ENCODE measurements around the gene SGK1. TPM values are rescaled to one million over a fixed set of nuclear protein-coding genes. Genes with fewer than 3 reads are reported as not detected.
"Not testable (repeated sequence)": the region's sequence is repeated elsewhere in the genome, so short reads cannot be mapped to it uniquely, and the experiment has no call there.

The SGK1 gene
- total RNA-seq, 1 donor from 2014 or later, result 153 TPM

DNA sequence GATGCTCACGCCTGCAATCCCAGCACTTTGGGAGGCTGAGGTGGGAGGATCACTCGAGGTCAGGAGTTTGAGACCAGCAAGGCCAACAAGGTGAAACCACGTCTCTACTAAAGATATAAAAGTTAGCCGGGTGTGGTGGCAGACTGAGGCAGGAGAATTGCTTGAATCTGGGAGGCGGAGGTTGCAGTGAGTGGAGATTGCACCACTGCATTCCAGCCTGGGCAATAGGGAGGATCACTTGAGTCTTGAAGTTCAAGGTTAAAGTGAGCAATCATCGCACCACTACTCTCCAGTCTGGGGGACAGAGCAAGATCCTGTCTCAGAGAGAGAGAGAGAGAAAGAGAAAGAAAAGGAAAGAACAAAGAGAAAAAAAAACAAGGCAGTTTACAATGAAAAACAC lies 13.5 kb downstream of the SGK1 start:
- not testable (repeated sequence) for DNase-seq (ENCODE audit: low read depth in 2 of 2)

- DNase-seq (ENCODE audit: low read depth in 2 of 2), result no peak
Measured at GRCh38 chr6:134303891-134304290, 14.0 kb downstream of the SGK1 start.

- peak; percentile 82 to 91 for DNase-seq (ENCODE audit: low read depth in 2 of 2)
Measured at GRCh38 chr6:134299236-134299635, 18.7 kb downstream of the SGK1 start.

- no peak for DNase-seq (ENCODE audit: low read depth in 2 of 2)
Measured at GRCh38 chr6:134296762-134297161, 21.1 kb downstream of the SGK1 start.

GRCh38 chr6:134295953-134296553 lies 21.9 kb downstream of the SGK1 start:
- peak; percentile 62 to 94 for DNase-seq (ENCODE audit: low read depth in 2 of 2)

GRCh38 chr6:134293659-134294161 lies 24.2 kb downstream of the SGK1 start:
- DNase-seq (ENCODE audit: low read depth in 2 of 2), result no peak

DNA sequence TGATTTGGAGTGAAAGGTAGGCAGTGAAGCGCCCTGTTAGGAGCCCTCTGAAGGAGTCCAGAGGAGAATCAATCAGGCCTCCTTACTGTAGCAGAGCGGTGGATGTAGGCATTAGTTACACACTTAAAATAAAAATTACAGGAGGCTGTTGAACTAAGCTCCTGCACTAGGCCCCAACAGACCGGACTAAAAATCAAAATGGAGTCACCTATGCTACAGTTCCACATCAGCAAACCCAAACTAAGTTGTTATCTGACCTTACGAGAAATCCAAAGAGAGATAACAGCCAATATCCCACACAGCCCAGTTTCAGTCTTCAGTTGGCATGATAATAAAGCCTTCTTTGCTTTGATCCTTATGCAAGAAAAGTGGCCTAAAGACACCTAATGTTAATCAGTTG lies 26.8 kb downstream of the SGK1 start:
- DNase-seq (ENCODE audit: low read depth in 2 of 2), result no peak

DNA sequence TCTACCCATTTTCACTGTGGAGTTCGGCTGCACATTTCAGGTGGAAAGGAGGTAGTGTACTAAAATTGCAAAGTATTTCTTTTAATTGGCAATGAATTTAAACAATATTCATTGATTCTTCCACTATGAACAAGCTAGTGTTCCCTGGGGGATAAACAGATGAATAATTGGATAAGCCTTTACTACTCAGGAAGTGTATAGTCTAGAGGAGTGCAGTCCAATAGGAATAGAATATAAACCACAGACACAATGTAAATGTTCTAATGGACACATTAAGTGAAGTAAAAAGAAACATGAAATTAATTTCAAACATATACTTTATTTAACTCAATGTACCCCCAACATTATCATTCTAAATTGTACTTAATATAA lies 28.7 kb downstream of the SGK1 start:
- DNase-seq (ENCODE audit: low read depth in 2 of 2), result no peak

- peak; percentile 83 to 85 for DNase-seq (ENCODE audit: low read depth in 2 of 2)
Measured at GRCh38 chr6:134288538-134289203, 29.2 kb downstream of the SGK1 start.

- peak in 1 of 2 donors; percentile 60 for DNase-seq (ENCODE audit: low read depth in 2 of 2)
Measured at GRCh38 chr6:134287859-134288537, 29.9 kb downstream of the SGK1 start.

DNA sequence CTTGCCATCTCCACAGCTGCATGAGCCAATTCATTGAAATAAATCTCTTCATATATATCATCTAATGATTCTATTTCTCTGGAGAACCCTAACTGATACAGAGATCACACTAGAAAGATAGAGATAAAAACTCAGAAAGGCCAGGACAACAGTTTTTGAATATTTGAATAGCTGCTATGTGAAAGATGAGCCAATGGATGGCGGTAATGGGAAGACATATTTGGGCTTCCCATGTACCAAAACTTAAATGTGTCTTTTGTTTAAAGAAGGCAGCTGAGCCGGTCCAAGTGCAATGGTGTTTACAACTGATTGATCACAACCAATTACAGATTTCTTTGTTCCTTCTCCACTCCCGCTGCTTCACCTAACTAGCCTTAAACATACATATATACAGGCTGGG lies 35.1 kb downstream of the SGK1 start:
- DNase-seq (ENCODE audit: low read depth in 2 of 2), result no peak

DNA sequence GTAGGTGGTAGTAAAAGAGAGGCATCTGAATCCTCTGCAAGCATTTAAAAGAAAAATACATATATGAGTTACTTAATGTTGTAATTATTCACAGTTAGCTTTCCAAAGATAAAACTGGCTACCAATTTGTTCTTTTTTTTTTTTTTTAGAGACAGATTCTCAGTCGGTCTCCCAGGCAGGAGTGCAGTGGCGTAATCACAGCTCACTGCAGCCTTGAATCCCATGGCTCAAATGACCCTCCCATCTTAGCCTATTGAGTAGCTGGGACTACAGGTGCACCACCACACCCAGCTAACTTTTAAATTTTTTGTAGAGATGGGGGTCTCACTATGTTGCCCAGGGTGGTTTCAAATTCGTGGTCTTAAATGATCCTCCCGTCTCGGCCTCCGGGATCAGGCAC lies 36.5 kb downstream of the SGK1 start:
- no peak for DNase-seq (ENCODE audit: low read depth in 2 of 2)

DNA sequence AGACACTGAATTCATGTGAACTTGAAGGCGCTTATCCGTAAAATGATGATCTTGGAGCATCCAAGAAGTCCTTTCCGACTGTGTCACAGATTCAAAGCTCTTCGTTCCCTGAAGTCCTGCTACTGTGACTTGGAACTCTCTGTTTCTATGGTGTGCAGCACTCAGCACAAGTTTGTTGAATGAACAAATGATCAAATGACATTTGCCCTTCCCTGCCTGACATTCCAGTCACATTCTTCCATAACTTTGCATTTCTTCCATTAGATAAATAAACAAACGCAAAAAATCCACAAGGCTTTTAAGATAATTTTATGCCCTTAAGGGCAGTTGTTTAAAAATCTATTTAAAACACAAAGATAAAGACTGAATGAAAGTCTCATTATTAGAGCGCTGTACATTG lies 39.9 kb downstream of the SGK1 start:
- no peak for DNase-seq (ENCODE audit: low read depth in 2 of 2)

GRCh38 chr6:134276891-134277377 lies 41.0 kb downstream of the SGK1 start:
- DNase-seq (ENCODE audit: low read depth in 2 of 2), result not testable (repeated sequence)

GRCh38 chr6:134272374-134272773 lies 45.5 kb downstream of the SGK1 start:
- DNase-seq (ENCODE audit: low read depth in 2 of 2), result no peak

DNA sequence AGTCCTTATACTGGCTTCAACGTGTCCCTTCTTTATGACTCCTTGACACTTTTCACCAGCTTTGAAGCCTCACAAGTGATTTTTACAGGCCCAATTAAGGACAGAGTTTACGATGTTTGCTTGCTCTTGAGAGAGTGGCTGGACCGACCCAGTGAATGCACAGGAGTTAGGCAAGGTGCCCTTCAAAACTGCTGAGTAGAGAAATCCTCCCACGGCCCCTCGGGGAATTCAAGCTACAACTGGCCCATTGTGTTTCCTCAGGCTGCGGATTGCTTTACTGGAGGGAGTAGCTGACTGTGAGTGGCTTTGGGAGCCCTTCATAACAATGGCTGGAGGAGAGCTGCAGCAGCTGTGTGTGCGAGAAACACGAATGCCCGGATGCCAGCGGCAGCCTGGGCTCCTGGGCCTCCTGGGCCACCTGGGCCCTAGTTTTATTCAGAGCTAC lies 50.0 kb downstream of the SGK1 start:
- no peak for DNase-seq (ENCODE audit: low read depth in 2 of 2)

DNA sequence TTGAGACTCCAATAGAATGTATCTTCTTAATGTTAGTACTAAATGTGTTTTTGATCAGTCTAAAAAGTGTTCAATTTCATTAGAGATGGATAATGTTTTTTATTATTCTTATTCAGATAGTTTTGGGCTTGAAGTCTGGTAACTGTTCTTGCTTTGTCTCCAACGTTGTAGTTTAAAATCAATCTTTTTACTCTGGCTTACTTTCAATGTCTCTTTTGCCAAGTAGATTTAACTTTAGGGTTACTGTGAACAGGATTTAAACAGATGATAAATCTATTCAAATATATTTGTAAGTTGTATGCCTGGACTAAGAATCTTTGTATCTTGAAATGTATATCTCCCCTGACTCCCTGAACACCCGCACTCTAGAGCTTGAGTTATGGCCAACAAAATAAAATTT lies 51.1 kb downstream of the SGK1 start:
- DNase-seq (ENCODE audit: low read depth in 2 of 2), result no peak

- DNase-seq (ENCODE audit: low read depth in 2 of 2), result no peak
Measured at GRCh38 chr6:134261766-134262165, 56.1 kb downstream of the SGK1 start.

DNA sequence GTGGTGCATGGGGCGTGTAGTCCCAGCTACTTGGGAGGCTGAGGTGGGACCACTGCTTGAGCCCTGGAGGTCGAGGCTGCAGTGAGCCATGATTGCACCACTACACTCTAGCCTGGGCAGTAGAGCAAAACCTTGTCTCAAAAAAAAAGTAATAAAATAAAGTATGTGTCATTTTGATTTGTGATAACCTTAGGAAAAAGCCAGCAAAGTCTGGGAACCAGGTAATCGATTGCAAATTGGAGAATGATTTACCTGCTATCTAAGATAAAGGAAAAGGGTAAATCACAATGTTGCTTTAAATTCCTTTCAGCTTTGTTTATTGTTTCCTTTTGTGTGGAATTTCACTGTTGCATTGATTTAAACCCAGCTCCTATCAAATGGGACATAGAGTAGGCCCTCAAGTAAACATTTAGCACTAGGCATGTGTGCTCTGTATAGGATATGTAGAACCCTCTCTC lies 59.0 kb downstream of the SGK1 start:
- DNase-seq (ENCODE audit: low read depth in 2 of 2), result no peak

DNA sequence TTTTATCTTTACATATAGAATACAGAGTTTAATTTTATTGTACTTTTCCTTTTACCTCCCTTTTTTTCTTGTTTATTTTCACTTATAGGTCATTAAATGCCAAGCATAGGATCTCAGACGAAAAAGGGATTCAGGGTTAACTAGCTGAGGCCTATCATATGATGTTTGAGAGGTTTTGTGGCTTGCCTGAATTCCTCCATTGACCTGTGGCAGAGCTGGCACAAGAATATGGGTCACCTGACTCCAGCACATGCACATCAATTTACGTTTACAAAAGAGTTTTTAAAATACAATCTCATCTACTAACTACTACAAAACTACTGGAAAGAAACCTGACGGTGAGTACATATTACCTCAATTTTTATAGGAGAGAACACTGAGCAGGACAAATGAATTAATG lies 60.4 kb downstream of the SGK1 start:
- DNase-seq (ENCODE audit: low read depth in 2 of 2), result no peak

DNA sequence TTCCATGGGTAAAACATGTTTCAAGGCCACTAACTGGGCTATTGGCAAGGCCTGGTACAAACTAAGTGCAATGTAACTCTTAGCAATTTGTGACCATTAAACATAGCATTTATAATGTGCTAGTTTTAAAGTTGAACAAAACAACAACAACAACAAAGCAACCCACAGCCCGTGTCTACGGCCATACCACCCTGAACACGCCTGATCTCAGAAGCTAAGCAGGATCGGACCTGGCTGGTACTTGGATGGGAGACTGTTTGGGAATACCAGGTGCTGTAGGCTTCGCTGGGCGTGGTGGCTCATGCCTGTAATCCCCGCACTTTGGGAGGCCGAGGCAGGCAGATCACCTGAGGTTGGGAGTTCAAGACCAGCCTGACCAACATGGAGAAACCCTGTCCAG lies 61.0 kb downstream of the SGK1 start:
- DNase-seq (ENCODE audit: low read depth in 2 of 2), result no peak

DNA sequence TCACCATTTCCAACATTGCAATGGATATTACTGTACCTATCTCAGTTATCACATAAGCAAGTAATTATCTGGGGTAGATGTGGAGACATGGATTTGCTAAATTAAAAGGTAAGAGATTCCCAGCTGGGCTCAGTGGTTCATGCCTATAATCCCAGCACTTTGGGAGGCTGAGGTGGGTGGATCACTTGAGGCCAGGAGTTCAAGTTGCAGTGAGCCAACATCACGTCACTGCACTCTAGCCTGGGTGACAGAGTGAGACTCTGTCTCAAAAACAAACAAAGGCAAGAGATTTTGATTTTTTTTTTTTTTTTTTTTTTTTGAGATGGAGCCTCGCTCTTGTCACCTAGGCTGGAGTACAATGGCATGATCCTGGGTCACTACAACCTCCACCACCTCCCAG lies 62.6 kb downstream of the SGK1 start:
- DNase-seq (ENCODE audit: low read depth in 2 of 2), result not testable (repeated sequence)

Measured in dermis microvascular lymphatic vessel endothelial cell (primary cell).